Measurements from ENCODE around the gene ZNF487. TPM values are rescaled to one million over a fixed set of nuclear protein-coding genes. Genes with fewer than 3 reads are reported as not detected.
"Not testable (repeated sequence)": the region's sequence is repeated elsewhere in the genome, so short reads cannot be mapped to it uniquely, and the experiment has no call there.

Gene ZNF487
- total RNA-seq, 2 donors from 2014 or later = 1.6 to 7.5 TPM

- DNase-seq = no peak
Observed at GRCh38 chr10:43444323-43444722, 7.4 kb downstream of the ZNF487 start.

DNA sequence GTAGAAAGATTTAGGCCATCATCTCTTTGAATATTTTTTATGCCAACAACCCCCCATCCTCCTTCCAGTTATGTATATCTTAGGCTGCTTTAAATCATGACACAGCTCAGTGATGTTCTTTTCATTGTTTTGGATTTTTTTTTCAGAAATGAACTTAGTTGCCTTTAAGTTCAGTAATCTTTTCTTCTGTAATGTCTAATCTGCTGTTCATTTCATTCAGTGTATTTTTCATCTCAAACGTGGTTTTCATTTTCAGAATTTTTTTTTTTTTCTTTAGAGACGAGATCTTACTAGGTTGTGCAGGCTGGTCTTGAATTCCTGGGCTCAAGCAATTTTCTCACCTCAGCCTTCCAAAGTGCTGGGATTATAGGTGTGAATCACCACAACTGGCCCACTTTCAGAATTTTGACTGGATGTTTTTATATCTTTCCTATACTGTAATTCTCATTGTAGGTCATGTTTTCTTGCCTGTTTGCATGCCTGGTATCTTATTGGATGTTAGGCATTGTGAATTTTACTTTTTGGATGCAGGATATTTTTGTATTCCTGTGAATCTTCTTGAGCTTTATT lies 8.1 kb downstream of the ZNF487 start:
- no peaks in the 10 kb centered on the region for H3K36me3 ChIP-seq (replicated peaks in 1 of 2; ENCODE audit: insufficient read depth in 1 of 2, low read depth in 2 of 2)
- H3K9me3 ChIP-seq = no peaks in the 10 kb centered on the region
- no peaks in the 10 kb centered on the region for H3K4me1 ChIP-seq
- no peak overlapping the region for H3K4me3 ChIP-seq
- no peak for TF ChIP-seq POLR2A (IDR thresholded peaks at IDR 0.05)
- DNase-seq = no peak
- 83 to 90% methylated on average over 2 of the region's 2 CpGs for WGBS, 2 donors
- no peak for ATAC-seq
- no peak overlapping the region for H3K27ac ChIP-seq
- H3K27me3 ChIP-seq = no peaks in the 10 kb centered on the region
- intact Hi-C loops (cut with DNase I) = no loop called here

More at GRCh38 chr10:43444323-43444722, 7.4 kb downstream of the ZNF487 start:
- Histone ChIP-seq H3K4me3 (no peak overlapping the region), H3K36me3 (replicated peaks in 1 of 2; ENCODE audit: insufficient read depth in 1 of 2, low read depth in 2 of 2) (no peaks in the 10 kb centered on the region), H3K27ac (no peak overlapping the region), H3K9me3 (no peaks in the 10 kb centered on the region), H3K4me1 (no peaks in the 10 kb centered on the region), H3K27me3 (no peaks in the 10 kb centered on the region)
- no peak for ATAC-seq
- intact Hi-C loops (cut with DNase I) = no loop called here
- TF ChIP-seq POLR2A (IDR thresholded peaks at IDR 0.05) = no peak
- TF ChIP-seq, protein P1, sequence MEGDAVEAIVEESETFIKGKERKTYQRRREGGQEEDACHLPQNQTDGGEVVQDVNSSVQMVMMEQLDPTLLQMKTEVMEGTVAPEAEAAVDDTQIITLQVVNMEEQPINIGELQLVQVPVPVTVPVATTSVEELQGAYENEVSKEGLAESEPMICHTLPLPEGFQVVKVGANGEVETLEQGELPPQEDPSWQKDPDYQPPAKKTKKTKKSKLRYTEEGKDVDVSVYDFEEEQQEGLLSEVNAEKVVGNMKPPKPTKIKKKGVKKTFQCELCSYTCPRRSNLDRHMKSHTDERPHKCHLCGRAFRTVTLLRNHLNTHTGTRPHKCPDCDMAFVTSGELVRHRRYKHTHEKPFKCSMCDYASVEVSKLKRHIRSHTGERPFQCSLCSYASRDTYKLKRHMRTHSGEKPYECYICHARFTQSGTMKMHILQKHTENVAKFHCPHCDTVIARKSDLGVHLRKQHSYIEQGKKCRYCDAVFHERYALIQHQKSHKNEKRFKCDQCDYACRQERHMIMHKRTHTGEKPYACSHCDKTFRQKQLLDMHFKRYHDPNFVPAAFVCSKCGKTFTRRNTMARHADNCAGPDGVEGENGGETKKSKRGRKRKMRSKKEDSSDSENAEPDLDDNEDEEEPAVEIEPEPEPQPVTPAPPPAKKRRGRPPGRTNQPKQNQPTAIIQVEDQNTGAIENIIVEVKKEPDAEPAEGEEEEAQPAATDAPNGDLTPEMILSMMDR (IDR thresholded peaks at IDR 0.05) = no peak
- 76 to 90% methylated on average over 7 of the region's 7 CpGs for WGBS, 2 donors

DNA sequence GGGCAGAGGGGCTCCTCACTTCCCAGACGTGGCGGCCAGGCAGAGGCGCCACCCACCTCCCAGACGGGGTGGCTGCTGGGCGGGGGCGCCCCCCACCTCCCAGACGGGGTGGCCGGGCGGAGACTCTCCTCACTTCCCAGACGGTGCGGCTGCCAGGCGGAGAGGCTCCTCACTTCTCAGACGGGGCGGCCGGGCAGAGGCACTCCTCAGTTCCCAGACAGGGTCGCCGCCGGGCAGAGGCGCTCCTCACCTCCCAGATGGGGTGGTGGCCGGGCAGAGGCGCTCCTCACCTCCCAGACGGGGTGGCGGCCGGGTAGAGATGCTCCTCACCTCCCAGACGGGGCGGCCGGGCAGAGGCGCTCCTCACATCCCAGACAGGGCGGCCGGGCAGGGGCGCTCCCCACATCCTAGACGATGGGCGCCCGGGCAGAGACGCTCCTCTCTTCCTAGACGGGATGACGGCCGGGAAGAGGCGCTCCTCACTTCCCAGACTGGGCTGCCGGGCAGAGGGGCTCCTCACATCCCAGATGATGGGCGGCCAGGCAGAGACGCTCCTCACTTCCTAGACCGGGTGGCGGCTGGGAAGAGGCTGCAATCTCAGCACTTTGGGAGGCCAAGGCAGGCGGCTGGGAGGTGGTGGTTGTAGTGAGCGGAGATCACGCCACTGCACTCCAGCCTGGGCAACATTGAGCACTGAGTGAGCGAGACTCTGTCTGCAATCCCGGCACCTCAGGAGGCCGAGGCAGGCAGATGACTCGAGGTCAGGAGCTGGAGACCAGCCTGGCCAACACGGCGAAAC lies 9.5 kb downstream of the ZNF487 start:
- H3K4me3 ChIP-seq; H3K9me3 ChIP-seq; H3K36me3 ChIP-seq (replicated peaks in 1 of 2; ENCODE audit: insufficient read depth in 1 of 2, low read depth in 2 of 2); H3K4me1 ChIP-seq; ATAC-seq; DNase-seq; H3K27ac ChIP-seq; H3K27me3 ChIP-seq; intact Hi-C loops (cut with DNase I): not testable (repeated sequence)
- WGBS, 2 donors = 96 to 100% methylated on average over 9 to 37 of the region's 53 CpGs

GRCh38 chr10:43448742-43449141 lies 11.8 kb downstream of the ZNF487 start:
- Histone ChIP-seq H3K9me3 (no peaks in the 10 kb centered on the region), H3K4me1 (no peaks in the 10 kb centered on the region), H3K27me3 (no peaks in the 10 kb centered on the region), H3K27ac (no peak overlapping the region), H3K4me3 (no peak overlapping the region), H3K36me3 (replicated peaks in 1 of 2; ENCODE audit: insufficient read depth in 1 of 2, low read depth in 2 of 2) (no peaks in the 10 kb centered on the region)
- 75 to 81% methylated on average over 2 of the region's 2 CpGs for WGBS, 2 donors
- ATAC-seq = no peak
- intact Hi-C loops (cut with DNase I) = no loop called here
- no peak for DNase-seq
- TF ChIP-seq POLR2A (IDR thresholded peaks at IDR 0.05) = no peak
- TF ChIP-seq, protein P1 (IDR thresholded peaks at IDR 0.05) = no peak

GRCh38 chr10:43452356-43452914 lies 15.5 kb downstream of the ZNF487 start:
- DNase-seq (no peak), ATAC-seq (no peak)
- intact Hi-C loops (cut with DNase I) = no loop called here
- Histone ChIP-seq H3K9me3 (no peaks in the 10 kb centered on the region), H3K27me3 (no peaks in the 10 kb centered on the region), H3K4me3 (no peak overlapping the region), H3K27ac (peak overlapping the region in 1 of 4 donors; percentile 44), H3K36me3 (replicated peaks in 1 of 2; ENCODE audit: insufficient read depth in 1 of 2, low read depth in 2 of 2) (no peaks in the 10 kb centered on the region), H3K4me1 (peaks cover 15% of the 10 kb centered on the region)
- 63 to 74% methylated on average over 4 of the region's 4 CpGs for WGBS, 2 donors
- no peak for TF ChIP-seq POLR2A (IDR thresholded peaks at IDR 0.05)
- TF ChIP-seq, protein P1 (IDR thresholded peaks at IDR 0.05) = no peak

Measured in body of pancreas (tissue), 4 donors.